Measurements from ENCODE around the gene TXNRD1.

The TXNRD1 gene

GRCh38 chr12:104222976-104223375 is 7.4 kb downstream of the TXNRD1 start:
- H3K4me1 ChIP-seq (ENCODE audit: control insufficient read depth, insufficient read depth, low read length): peaks cover 31% of the 10 kb centered on the region
- H3K27me3 ChIP-seq (ENCODE audit: control insufficient read depth, insufficient read depth, low read length): no peaks in the 10 kb centered on the region

GRCh38 chr12:104223712-104224111 is 8.1 kb downstream of the TXNRD1 start:
- Histone ChIP-seq H3K9me3 (ENCODE audit: control insufficient read depth, low read length) (no peaks in the 10 kb centered on the region), H3K27me3 (ENCODE audit: control insufficient read depth, insufficient read depth, low read length) (no peaks in the 10 kb centered on the region), H3K4me3 (ENCODE audit: low read length) (no peak overlapping the region), H3K36me3 (ENCODE audit: control insufficient read depth, insufficient read depth, low read length) (no peaks in the 10 kb centered on the region), H3K4me1 (ENCODE audit: control insufficient read depth, insufficient read depth, low read length) (peaks cover 31% of the 10 kb centered on the region), H3K9ac (ENCODE audit: low read length) (no peak overlapping the region)

More at GRCh38 chr12:104222976-104223375, 7.4 kb downstream of the TXNRD1 start:
- no peaks in the 10 kb centered on the region for H3K9me3 ChIP-seq (ENCODE audit: control insufficient read depth, low read length)
- H3K9ac ChIP-seq (ENCODE audit: low read length): no peak overlapping the region
- H3K36me3 ChIP-seq (ENCODE audit: control insufficient read depth, insufficient read depth, low read length): no peaks in the 10 kb centered on the region
- H3K4me3 ChIP-seq (ENCODE audit: low read length): no peak overlapping the region

- Histone ChIP-seq H3K36me3 (ENCODE audit: control insufficient read depth, insufficient read depth, low read length) (no peaks in the 10 kb centered on the region), H3K4me1 (ENCODE audit: control insufficient read depth, insufficient read depth, low read length) (peaks cover 9% of the 10 kb centered on the region), H3K27me3 (ENCODE audit: control insufficient read depth, insufficient read depth, low read length) (no peaks in the 10 kb centered on the region), H3K9me3 (ENCODE audit: control insufficient read depth, low read length) (no peaks in the 10 kb centered on the region), H3K4me3 (ENCODE audit: low read length) (no peak overlapping the region), H3K9ac (ENCODE audit: low read length) (no peak overlapping the region)
Measured at GRCh38 chr12:104226672-104227071, 11.1 kb downstream of the TXNRD1 start.

- Histone ChIP-seq H3K36me3 (ENCODE audit: control insufficient read depth, insufficient read depth, low read length) (no peaks in the 10 kb centered on the region), H3K27me3 (ENCODE audit: control insufficient read depth, insufficient read depth, low read length) (no peaks in the 10 kb centered on the region), H3K4me1 (ENCODE audit: control insufficient read depth, insufficient read depth, low read length) (no peaks in the 10 kb centered on the region)
Measured at GRCh38 chr12:104230304-104231095, 14.9 kb downstream of the TXNRD1 start.

GRCh38 chr12:104232609-104233280 is 17.2 kb downstream of the TXNRD1 start:
- H3K9me3 ChIP-seq (ENCODE audit: control insufficient read depth, low read length): peaks cover 3% of the 10 kb centered on the region
- H3K4me1 ChIP-seq (ENCODE audit: control insufficient read depth, insufficient read depth, low read length): no peaks in the 10 kb centered on the region
- H3K4me3 ChIP-seq (ENCODE audit: low read length): no peak overlapping the region
- no peak overlapping the region for H3K9ac ChIP-seq (ENCODE audit: low read length)
- H3K27me3 ChIP-seq (ENCODE audit: control insufficient read depth, insufficient read depth, low read length): no peaks in the 10 kb centered on the region
- no peaks in the 10 kb centered on the region for H3K36me3 ChIP-seq (ENCODE audit: control insufficient read depth, insufficient read depth, low read length)

More at GRCh38 chr12:104230304-104231095, 14.9 kb downstream of the TXNRD1 start:
- Histone ChIP-seq H3K9ac (ENCODE audit: low read length) (no peak overlapping the region), H3K4me3 (ENCODE audit: low read length) (no peak overlapping the region), H3K9me3 (ENCODE audit: control insufficient read depth, low read length) (peaks cover 2% of the 10 kb centered on the region)

GRCh38 chr12:104234926-104235499 is 19.4 kb downstream of the TXNRD1 start:
- Histone ChIP-seq H3K27me3 (ENCODE audit: control insufficient read depth, insufficient read depth, low read length) (no peaks in the 10 kb centered on the region), H3K4me1 (ENCODE audit: control insufficient read depth, insufficient read depth, low read length) (no peaks in the 10 kb centered on the region), H3K9me3 (ENCODE audit: control insufficient read depth, low read length) (peaks cover 3% of the 10 kb centered on the region), H3K4me3 (ENCODE audit: low read length) (no peak overlapping the region), H3K9ac (ENCODE audit: low read length) (no peak overlapping the region), H3K36me3 (ENCODE audit: control insufficient read depth, insufficient read depth, low read length) (no peaks in the 10 kb centered on the region)

GRCh38 chr12:104237930-104238329 is 22.4 kb downstream of the TXNRD1 start:
- H3K27me3 ChIP-seq (ENCODE audit: control insufficient read depth, insufficient read depth, low read length): no peaks in the 10 kb centered on the region
- no peaks in the 10 kb centered on the region for H3K4me1 ChIP-seq (ENCODE audit: control insufficient read depth, insufficient read depth, low read length)
- H3K9ac ChIP-seq (ENCODE audit: low read length): no peak overlapping the region
- H3K4me3 ChIP-seq (ENCODE audit: low read length): no peak overlapping the region
- peaks cover 3% of the 10 kb centered on the region for H3K9me3 ChIP-seq (ENCODE audit: control insufficient read depth, low read length)
- no peaks in the 10 kb centered on the region for H3K36me3 ChIP-seq (ENCODE audit: control insufficient read depth, insufficient read depth, low read length)

- Histone ChIP-seq H3K9ac (ENCODE audit: low read length) (no peak overlapping the region), H3K4me3 (ENCODE audit: low read length) (no peak overlapping the region), H3K4me1 (ENCODE audit: control insufficient read depth, insufficient read depth, low read length) (no peaks in the 10 kb centered on the region), H3K27me3 (ENCODE audit: control insufficient read depth, insufficient read depth, low read length) (no peaks in the 10 kb centered on the region), H3K9me3 (ENCODE audit: control insufficient read depth, low read length) (no peaks in the 10 kb centered on the region), H3K36me3 (ENCODE audit: control insufficient read depth, insufficient read depth, low read length) (no peaks in the 10 kb centered on the region)
Measured at GRCh38 chr12:104242546-104243206, 27.1 kb downstream of the TXNRD1 start.

GRCh38 chr12:104243551-104243950 is 28.0 kb downstream of the TXNRD1 start:
- Histone ChIP-seq H3K9ac (ENCODE audit: low read length) (no peak overlapping the region), H3K27me3 (ENCODE audit: control insufficient read depth, insufficient read depth, low read length) (no peaks in the 10 kb centered on the region), H3K36me3 (ENCODE audit: control insufficient read depth, insufficient read depth, low read length) (no peaks in the 10 kb centered on the region), H3K9me3 (ENCODE audit: control insufficient read depth, low read length) (no peaks in the 10 kb centered on the region), H3K4me1 (ENCODE audit: control insufficient read depth, insufficient read depth, low read length) (no peaks in the 10 kb centered on the region), H3K4me3 (ENCODE audit: low read length) (no peak overlapping the region)

GRCh38 chr12:104243971-104244370 is 28.4 kb downstream of the TXNRD1 start:
- Histone ChIP-seq H3K36me3 (ENCODE audit: control insufficient read depth, insufficient read depth, low read length) (no peaks in the 10 kb centered on the region), H3K9me3 (ENCODE audit: control insufficient read depth, low read length) (no peaks in the 10 kb centered on the region), H3K4me3 (ENCODE audit: low read length) (no peak overlapping the region), H3K9ac (ENCODE audit: low read length) (no peak overlapping the region), H3K27me3 (ENCODE audit: control insufficient read depth, insufficient read depth, low read length) (no peaks in the 10 kb centered on the region), H3K4me1 (ENCODE audit: control insufficient read depth, insufficient read depth, low read length) (no peaks in the 10 kb centered on the region)

GRCh38 chr12:104247698-104248097 is 32.1 kb downstream of the TXNRD1 start:
- Histone ChIP-seq H3K27me3 (ENCODE audit: control insufficient read depth, insufficient read depth, low read length) (no peaks in the 10 kb centered on the region), H3K36me3 (ENCODE audit: control insufficient read depth, insufficient read depth, low read length) (no peaks in the 10 kb centered on the region), H3K4me1 (ENCODE audit: control insufficient read depth, insufficient read depth, low read length) (no peaks in the 10 kb centered on the region), H3K4me3 (ENCODE audit: low read length) (no peak overlapping the region), H3K9me3 (ENCODE audit: control insufficient read depth, low read length) (no peaks in the 10 kb centered on the region), H3K9ac (ENCODE audit: low read length) (no peak overlapping the region)

- no peaks in the 10 kb centered on the region for H3K36me3 ChIP-seq (ENCODE audit: control insufficient read depth, insufficient read depth, low read length)
- no peaks in the 10 kb centered on the region for H3K4me1 ChIP-seq (ENCODE audit: control insufficient read depth, insufficient read depth, low read length)
- H3K9ac ChIP-seq (ENCODE audit: low read length): no peak overlapping the region
- H3K9me3 ChIP-seq (ENCODE audit: control insufficient read depth, low read length): no peaks in the 10 kb centered on the region
- H3K27me3 ChIP-seq (ENCODE audit: control insufficient read depth, insufficient read depth, low read length): no peaks in the 10 kb centered on the region
- H3K4me3 ChIP-seq (ENCODE audit: low read length): no peak overlapping the region
Measured at GRCh38 chr12:104248444-104248843, 32.9 kb downstream of the TXNRD1 start.

All from mucosa of stomach (tissue), 1 donor.